HepG2 (cell line): ENCODE data around the gene PTGIS. TPM values are rescaled to one million over a fixed set of nuclear protein-coding genes. Genes with fewer than 3 reads are reported as not detected.

ENCODE experiments used
- ARID3A ChIP-seq: IDR thresholded peaks from 2 replicates; pipeline ENCODE4 v1.6.1; 2012; ENCODE audit warnings: low read depth, low read length, improper control_type of control experiment
- EED ChIP-seq: sonication (generic); formaldehyde crosslinking; IDR thresholded peaks from 2 replicates; pipeline ENCODE4 v1.5.0; 2020; ENCODE audit warnings: mild to moderate bottlenecking, missing genetic modification reagents
- GRHL1 ChIP-seq: sonication (generic); formaldehyde crosslinking; conservative IDR thresholded peaks from 2 replicates; pipeline ENCODE4 v1.8.0; 2022; ENCODE audit warnings: missing genetic modification reagents
- MTA1 ChIP-seq: sonication (generic); formaldehyde crosslinking; IDR thresholded peaks from 2 replicates; pipeline ENCODE4 v1.4.0; 2020; ENCODE audit warnings: missing genetic modification reagents, mild to moderate bottlenecking, borderline replicate concordance
- NONO ChIP-seq, 2 experiments: fragments of 450-650 bp in 1 of 2; sonication (generic) in 1 of 2; formaldehyde crosslinking in 1 of 2; IDR thresholded peaks in 1 of 2; conservative IDR thresholded peaks in 1 of 2; 2 replicates each; pipeline versions ENCODE4 v1.6.1 to v1.8.0; 2017 to 2022; ENCODE audit warnings: mild to moderate bottlenecking in 1 of 2, missing genetic modification reagents in 1 of 2, moderate library complexity in 1 of 2
- ZKSCAN1 ChIP-seq: fragments of 150-350 bp; IDR thresholded peaks from 2 replicates; pipeline ENCODE4 v1.6.1; 2014; ENCODE audit warnings: low read length
- ZNF326 ChIP-seq: sonication (generic); formaldehyde crosslinking; IDR thresholded peaks from 2 replicates; pipeline ENCODE4 v1.4.0; 2020; ENCODE audit warnings: missing genetic modification reagents, borderline replicate concordance
- ZNF329 ChIP-seq: sonication (generic); formaldehyde crosslinking; IDR thresholded peaks from 2 replicates; pipeline ENCODE4 v1.9.0; 2021; ENCODE audit warnings: low read depth, mild to moderate bottlenecking, missing genetic modification reagents
- ZNF670 ChIP-seq: sonication (generic); formaldehyde crosslinking; IDR thresholded peaks from 2 replicates; pipeline ENCODE4 v1.8.0; 2022; ENCODE audit warnings: mild to moderate bottlenecking, missing genetic modification reagents, borderline replicate concordance
- ZZZ3 ChIP-seq: sonication (generic); formaldehyde crosslinking; IDR thresholded peaks from 2 replicates; pipeline ENCODE4 v1.4.0; 2020; ENCODE audit warnings: missing genetic modification reagents, mild to moderate bottlenecking, borderline replicate concordance
- polyA plus RNA-seq, 8 experiments: library from polyadenylated mRNA; depleted of rRNA in 3 of 8; stranded (reverse) in 7 of 8; unstranded in 1 of 8; fragments of >200 nt; fragmentation: Illumina TruSeq in 4 of 8; extraction: Trizol in 4 of 8; gene quantifications; 2 replicates each; pipeline versions ENCODE4 v1.2.1 to v1.2.3, GENCODE V29; 2011 to 2016; ENCODE audit warnings: low read depth in 4 of 8, missing spikeins in 1 of 8, mixed read lengths in 1 of 8; ENCODE audit not compliant: insufficient read depth in 1 of 8
- total RNA-seq, 5 experiments: library from RNA; depleted of rRNA; stranded (reverse); fragments of >200 nt; fragmentation: Illumina TruSeq; extraction: Trizol; gene quantifications; 2 replicates each; pipeline ENCODE4 v1.2.3, GENCODE V29; 2016; ENCODE audit warnings: low read depth in 1 of 5
- TF ChIP-seq, protein P1 (sequence below): sonication (generic); formaldehyde crosslinking; IDR thresholded peaks from 2 replicates; pipeline ENCODE4 v1.5.0; 2020; ENCODE audit warnings: mild to moderate bottlenecking, missing genetic modification reagents
- TF ChIP-seq, protein P2 (sequence below), 2 experiments: fragments of 450-650 bp in 1 of 2; sonication (generic) in 1 of 2; formaldehyde crosslinking in 1 of 2; IDR thresholded peaks; 2 replicates each; pipeline versions ENCODE4 v1.6.1 to v1.8.0; 2016 to 2022; ENCODE audit warnings: antibody characterized with exemption in 1 of 2, mild to moderate bottlenecking in 1 of 2, missing genetic modification reagents in 1 of 2

The PTGIS gene
- total and polyA plus RNA-seq, 2 of the 13 experiments (the other 11 are each of a cell fraction or from before 2014, with no cell fraction given) = not detected

DNA sequence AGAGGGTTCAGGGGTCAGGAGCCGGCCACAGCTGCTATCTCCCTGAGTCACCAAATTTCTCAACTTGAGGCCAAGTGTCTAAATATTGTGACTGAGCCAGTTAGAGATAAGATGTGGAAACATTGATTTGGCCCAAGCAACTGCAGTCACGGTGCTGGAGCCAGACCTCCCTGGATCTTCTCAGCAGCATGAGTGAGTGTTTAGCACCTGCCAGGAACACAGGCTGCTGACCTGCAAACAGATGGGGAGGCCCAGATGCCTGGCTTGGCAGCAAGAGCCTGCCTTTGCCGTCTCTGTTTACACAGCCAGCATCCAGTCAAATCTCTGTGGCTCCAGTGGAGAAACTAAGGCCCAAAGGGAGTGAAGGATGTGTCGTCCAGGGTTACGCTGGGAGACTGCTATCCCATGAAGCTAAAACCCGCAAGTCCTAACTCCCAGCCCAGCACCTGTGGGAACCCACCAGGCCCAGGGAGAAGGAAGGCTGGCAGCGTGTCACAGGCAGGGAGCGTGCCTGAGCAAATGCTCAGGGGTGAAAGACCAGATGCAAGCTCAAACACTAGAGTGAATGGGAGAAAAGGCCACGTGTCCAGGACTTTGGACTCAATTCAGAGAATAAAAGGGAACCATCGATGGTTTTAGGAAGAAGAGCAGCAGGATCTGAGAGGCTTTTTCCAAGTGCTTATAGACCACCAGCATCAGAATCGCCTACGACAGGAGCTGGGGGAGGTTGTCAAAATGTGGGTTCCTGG is 15.9 kb upstream of the PTGIS start (continued):
- TF ChIP-seq GRHL1 (no peak), ZZZ3 (CRISPR knock-in tag) (peak; percentile 30; the same call in 1 of the 2 replicates), ZNF329 (peak; percentile 84), ZKSCAN1 (no peak; the same call in none of the 2 replicates), NONO (IDR thresholded peaks at IDR 0.05) (no peak), NONO (CRISPR knock-in tag; conservative IDR thresholded peaks at IDR 0.05) (peak; percentile 68), MTA1 (CRISPR knock-in tag) (peak; percentile 99), ZNF670 (CRISPR knock-in tag) (peak; percentile 98), EED (CRISPR knock-in tag) (peak; percentile 88; the same call in 1 of the 2 replicates), ARID3A (peak; percentile 76; the same call in 1 of the 2 replicates), ZNF326 (CRISPR knock-in tag) (no peak)
- TF ChIP-seq, protein P1, sequence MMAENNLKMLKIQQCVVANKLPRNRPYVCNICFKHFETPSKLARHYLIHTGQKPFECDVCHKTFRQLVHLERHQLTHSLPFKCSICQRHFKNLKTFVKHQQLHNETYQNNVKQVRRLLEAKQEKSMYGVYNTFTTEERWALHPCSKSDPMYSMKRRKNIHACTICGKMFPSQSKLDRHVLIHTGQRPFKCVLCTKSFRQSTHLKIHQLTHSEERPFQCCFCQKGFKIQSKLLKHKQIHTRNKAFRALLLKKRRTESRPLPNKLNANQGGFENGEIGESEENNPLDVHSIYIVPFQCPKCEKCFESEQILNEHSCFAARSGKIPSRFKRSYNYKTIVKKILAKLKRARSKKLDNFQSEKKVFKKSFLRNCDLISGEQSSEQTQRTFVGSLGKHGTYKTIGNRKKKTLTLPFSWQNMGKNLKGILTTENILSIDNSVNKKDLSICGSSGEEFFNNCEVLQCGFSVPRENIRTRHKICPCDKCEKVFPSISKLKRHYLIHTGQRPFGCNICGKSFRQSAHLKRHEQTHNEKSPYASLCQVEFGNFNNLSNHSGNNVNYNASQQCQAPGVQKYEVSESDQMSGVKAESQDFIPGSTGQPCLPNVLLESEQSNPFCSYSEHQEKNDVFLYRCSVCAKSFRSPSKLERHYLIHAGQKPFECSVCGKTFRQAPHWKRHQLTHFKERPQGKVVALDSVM (CRISPR knock-in tag) = peak; percentile 58
- TF ChIP-seq, protein P2, sequence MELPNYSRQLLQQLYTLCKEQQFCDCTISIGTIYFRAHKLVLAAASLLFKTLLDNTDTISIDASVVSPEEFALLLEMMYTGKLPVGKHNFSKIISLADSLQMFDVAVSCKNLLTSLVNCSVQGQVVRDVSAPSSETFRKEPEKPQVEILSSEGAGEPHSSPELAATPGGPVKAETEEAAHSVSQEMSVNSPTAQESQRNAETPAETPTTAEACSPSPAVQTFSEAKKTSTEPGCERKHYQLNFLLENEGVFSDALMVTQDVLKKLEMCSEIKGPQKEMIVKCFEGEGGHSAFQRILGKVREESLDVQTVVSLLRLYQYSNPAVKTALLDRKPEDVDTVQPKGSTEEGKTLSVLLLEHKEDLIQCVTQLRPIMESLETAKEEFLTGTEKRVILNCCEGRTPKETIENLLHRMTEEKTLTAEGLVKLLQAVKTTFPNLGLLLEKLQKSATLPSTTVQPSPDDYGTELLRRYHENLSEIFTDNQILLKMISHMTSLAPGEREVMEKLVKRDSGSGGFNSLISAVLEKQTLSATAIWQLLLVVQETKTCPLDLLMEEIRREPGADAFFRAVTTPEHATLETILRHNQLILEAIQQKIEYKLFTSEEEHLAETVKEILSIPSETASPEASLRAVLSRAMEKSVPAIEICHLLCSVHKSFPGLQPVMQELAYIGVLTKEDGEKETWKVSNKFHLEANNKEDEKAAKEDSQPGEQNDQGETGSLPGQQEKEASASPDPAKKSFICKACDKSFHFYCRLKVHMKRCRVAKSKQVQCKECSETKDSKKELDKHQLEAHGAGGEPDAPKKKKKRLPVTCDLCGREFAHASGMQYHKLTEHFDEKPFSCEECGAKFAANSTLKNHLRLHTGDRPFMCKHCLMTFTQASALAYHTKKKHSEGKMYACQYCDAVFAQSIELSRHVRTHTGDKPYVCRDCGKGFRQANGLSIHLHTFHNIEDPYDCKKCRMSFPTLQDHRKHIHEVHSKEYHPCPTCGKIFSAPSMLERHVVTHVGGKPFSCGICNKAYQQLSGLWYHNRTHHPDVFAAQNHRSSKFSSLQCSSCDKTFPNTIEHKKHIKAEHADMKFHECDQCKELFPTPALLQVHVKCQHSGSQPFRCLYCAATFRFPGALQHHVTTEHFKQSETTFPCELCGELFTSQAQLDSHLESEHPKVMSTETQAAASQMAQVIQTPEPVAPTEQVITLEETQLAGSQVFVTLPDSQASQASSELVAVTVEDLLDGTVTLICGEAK (IDR thresholded peaks at IDR 0.05) = no peak
- TF ChIP-seq, protein P2 (CRISPR knock-in tag; IDR thresholded peaks at IDR 0.05) = peak; percentile 89
